IMR-90 (cell line): ENCODE results near the gene TMEM43. TPM values are rescaled to one million over a fixed set of nuclear protein-coding genes. Genes with fewer than 3 reads are reported as not detected.

ENCODE experiments used
- ATAC-seq: fragments of 200-7000 bp; cut with Tn5 transposase; 2 replicates; pipeline ENCODE4 v1.9.1; 2020; ENCODE audit warnings: low read depth, mild to moderate bottlenecking, moderate library complexity
- BruUV-seq: library from RNA; stranded (reverse); fragments of 400-500 nt; replicated peaks from 2 replicates; lab custom pipeline; 2021; lab: Mats Ljungman, UMichigan
- CTCF ChIA-PET: fragments of 300-600 bp; formaldehyde crosslinking; extraction: SDS; loops from one replicate; lab custom pipeline; 2021; ENCODE audit warnings: antibody characterized with exemption; lab: Yijun Ruan, JAX
- POLR2A ChIA-PET: fragments of 300-600 bp; sonication (Branson Sonifier 250); formaldehyde crosslinking; loops from one replicate; lab custom pipeline; 2022; ENCODE audit warnings: antibody characterized with exemption; ENCODE audit not compliant: unreplicated experiment; lab: Charles Lee
- DNase-seq: peaks from one replicate; pipeline ENCODE4 v3.0.0; 2013
- H2AFZ ChIP-seq: replicated peaks from 2 replicates; pipeline ENCODE3; 2013; ENCODE audit warnings: low read length, mild to moderate bottlenecking; ENCODE audit not compliant: poor library complexity
- H2AK5ac ChIP-seq: 2 replicates; pipeline ENCODE4 v1.6.1; 2013; ENCODE audit warnings: low read depth, low read length, inconsistent platforms
- H2AK9ac ChIP-seq: replicated peaks from 2 replicates; pipeline ENCODE3; 2013; ENCODE audit warnings: mild to moderate bottlenecking, low read depth, low read length, moderate library complexity; ENCODE audit not compliant: poor library complexity
- H2BK120ac ChIP-seq: 2 replicates; pipeline ENCODE4 v1.6.1; 2013; ENCODE audit warnings: low read depth, low read length, inconsistent platforms
- H2BK15ac ChIP-seq: 3 replicates; pipeline ENCODE4 v1.6.1; 2013; ENCODE audit warnings: low read depth, low read length, inconsistent platforms
- H2BK20ac ChIP-seq: 2 replicates; pipeline ENCODE4 v1.6.1; 2013; ENCODE audit warnings: low read depth, mild to moderate bottlenecking, inconsistent platforms, low read length, moderate library complexity
- H2BK5ac ChIP-seq: 2 replicates; pipeline ENCODE4 v1.6.1; 2013; ENCODE audit warnings: mild to moderate bottlenecking, low read depth, low read length, inconsistent platforms; ENCODE audit not compliant: poor library complexity, severe bottlenecking
- H3K14ac ChIP-seq: replicated peaks from 2 replicates; pipeline ENCODE4 v1.6.1; 2013; ENCODE audit warnings: low read depth, low read length, inconsistent platforms
- H3K18ac ChIP-seq: 2 replicates; pipeline ENCODE4 v1.6.1; 2013; ENCODE audit warnings: low read depth, low read length, control low read depth
- H3K23ac ChIP-seq: 2 replicates; pipeline ENCODE4 v1.6.1; 2013; ENCODE audit warnings: low read depth, low read length, inconsistent platforms
- H3K27ac ChIP-seq: 2 replicates; pipeline ENCODE4 v1.5.1; 2013; ENCODE audit warnings: mild to moderate bottlenecking, control low read depth, low read length; ENCODE audit not compliant: insufficient read depth
- H3K27me3 ChIP-seq: 2 replicates; pipeline ENCODE4 v1.6.1; 2013; ENCODE audit warnings: low read length; ENCODE audit not compliant: control insufficient read depth, insufficient read depth
- H3K36me3 ChIP-seq: 2 replicates; pipeline ENCODE4 v1.6.1; 2013; ENCODE audit warnings: low read length, mixed read lengths; ENCODE audit not compliant: control insufficient read depth, insufficient read depth
- H3K4ac ChIP-seq: 2 replicates; pipeline ENCODE4 v1.6.1; 2013; ENCODE audit warnings: low read depth, low read length, inconsistent platforms
- H3K4me1 ChIP-seq: 2 replicates; pipeline ENCODE4 v1.6.1; 2013; ENCODE audit warnings: low read length, mixed read lengths; ENCODE audit not compliant: control insufficient read depth, insufficient read depth
- H3K4me2 ChIP-seq: 2 replicates; pipeline ENCODE4 v1.6.1; 2013; ENCODE audit warnings: low read depth, mild to moderate bottlenecking, control low read depth, low read length, moderate library complexity
- H3K4me3 ChIP-seq: 2 replicates; pipeline ENCODE4 v1.5.1; 2013; ENCODE audit warnings: low read depth, mild to moderate bottlenecking, control low read depth, low read length, moderate library complexity; ENCODE audit not compliant: insufficient read depth
- H3K56ac ChIP-seq: 2 replicates; pipeline ENCODE4 v1.6.1; 2013; ENCODE audit warnings: low read length, inconsistent platforms; ENCODE audit not compliant: insufficient read depth; ENCODE audit errors: extremely low read depth
- H3K79me1 ChIP-seq, 2 experiments: 2 replicates each; pipeline ENCODE4 v1.6.1; 2013; ENCODE audit warnings: low read length in 2 of 2, inconsistent platforms in 1 of 2, low read depth in 1 of 2
- H3K9ac ChIP-seq: 2 replicates; pipeline ENCODE4 v1.6.1; 2013; ENCODE audit warnings: low read depth, low read length, control low read depth
- H3K9me1 ChIP-seq: 2 replicates; pipeline ENCODE4 v1.6.1; 2013; ENCODE audit warnings: low read length, inconsistent platforms; ENCODE audit not compliant: insufficient read depth
- H3K9me3 ChIP-seq: 2 replicates; pipeline ENCODE4 v1.6.1; 2013; ENCODE audit warnings: low read length; ENCODE audit not compliant: control insufficient read depth, insufficient read depth
- H4K20me1 ChIP-seq: 2 replicates; pipeline ENCODE4 v1.6.1; 2013; ENCODE audit warnings: low read length, inconsistent platforms; ENCODE audit not compliant: insufficient read depth
- H4K5ac ChIP-seq: 2 replicates; pipeline ENCODE4 v1.6.1; 2013; ENCODE audit warnings: mild to moderate bottlenecking, low read depth, low read length, control low read depth
- H4K8ac ChIP-seq, 2 experiments: 2 replicates each; pipeline ENCODE4 v1.6.1; 2013; ENCODE audit warnings: low read depth in 2 of 2, low read length in 2 of 2, control low read depth in 1 of 2, inconsistent platforms in 1 of 2
- H4K91ac ChIP-seq: 2 replicates; pipeline ENCODE4 v1.6.1; 2013; ENCODE audit warnings: low read depth, low read length, inconsistent platforms; ENCODE audit not compliant: insufficient read depth
- CTCF ChIP-seq: conservative IDR thresholded peaks from 2 replicates; pipeline ENCODE4 v1.5.1; 2012; ENCODE audit warnings: mild to moderate bottlenecking, low read depth, low read length, improper control_type of control experiment
- MAFK ChIP-seq: IDR thresholded peaks from 2 replicates; pipeline ENCODE4 v1.6.1; 2012; ENCODE audit warnings: low read depth, low read length, improper control_type of control experiment
- MAZ ChIP-seq: IDR thresholded peaks from 2 replicates; pipeline ENCODE4 v1.6.1; 2012; ENCODE audit warnings: low read depth, mild to moderate bottlenecking, low read length, improper control_type of control experiment, moderate library complexity, borderline replicate concordance
- MXI1 ChIP-seq: IDR thresholded peaks from 2 replicates; pipeline ENCODE4 v1.6.1; 2012; ENCODE audit warnings: low read depth, mild to moderate bottlenecking, low read length, moderate library complexity, borderline replicate concordance
- POLR2A ChIP-seq: IDR thresholded peaks from 2 replicates; pipeline ENCODE4 v1.6.1; 2012; ENCODE audit warnings: mild to moderate bottlenecking, low read depth, low read length
- RCOR1 ChIP-seq: IDR thresholded peaks from 2 replicates; pipeline ENCODE4 v1.6.1; 2012; ENCODE audit warnings: mild to moderate bottlenecking, low read length, improper control_type of control experiment; ENCODE audit not compliant: insufficient replicate concordance
- SMC3 ChIP-seq: fragments of 150-350 bp; IDR thresholded peaks from 2 replicates; pipeline ENCODE4 v1.6.1; 2016; ENCODE audit warnings: low read depth, mild to moderate bottlenecking, antibody characterized with exemption, low read length, moderate library complexity
- USF2 ChIP-seq: fragments of 150-350 bp; IDR thresholded peaks from 2 replicates; pipeline ENCODE4 v1.6.1; 2017; ENCODE audit warnings: mild to moderate bottlenecking, antibody characterized with exemption, low read length, low read depth
- WGBS, 2 experiments: methylation state at CpG; one replicate each; pipeline versions ENCODE4 v1.1.5 to v1.1.7; 2013; ENCODE audit warnings: missing lambda C conversion rate in 2 of 2; ENCODE audit not compliant: insufficient read length in 1 of 2; ENCODE audit errors: extremely low coverage in 2 of 2; 5-methylcytosine and 5-hydroxymethylcytosine counted together
- dilution Hi-C: fragments of 300-500 bp; cut with HindIII; formaldehyde crosslinking; loops from one replicate; pipeline ENCODE4 v1.14.3; 2018; ENCODE audit warnings: low sequenced_read_pairs; ENCODE audit not compliant: unreplicated experiment
- in situ Hi-C: fragments of 300-500 bp; cut with MboI; formaldehyde crosslinking; loops from 3 replicates; pipeline ENCODE4 v1.14.3; 2019; ENCODE audit warnings: low sequenced_read_pairs, inconsistent platforms, mixed read lengths
- intact Hi-C: fragments of 100-400 bp; cut with micrococcal nuclease; formaldehyde crosslinking; loops from 2 replicates; pipeline ENCODE4 v1.10.0; 2022
- polyA plus RNA-seq, 3 experiments: library from polyadenylated mRNA; depleted of rRNA; stranded (reverse); fragments of >200 nt; gene quantifications; 2 replicates each; pipeline ENCODE4 v1.2.3, GENCODE V29; 2012; ENCODE audit warnings: low replicate concordance in 1 of 3
- total RNA-seq: library from RNA; depleted of rRNA; stranded (reverse); fragments of >200 nt; gene quantifications from 2 replicates; pipeline ENCODE4 v1.2.3, GENCODE V29; 2012

TMEM43 gene
- total and polyA plus RNA-seq, 2 of the 4 experiments (the other 2 are of a cell fraction), result 109 to 114 TPM

GRCh38 chr3:14156843-14157561 lies 32.1 kb downstream of the TMEM43 start:
- peaks cover 2% of the 10 kb centered on the region; the same call in 1 of the 2 replicates for H3K9me1 ChIP-seq
- H3K79me1 ChIP-seq, result peaks cover 25 to 43% of the 10 kb centered on the region in 2 experiments
- no peak overlapping the region for H2BK120ac ChIP-seq
- H3K27ac ChIP-seq, result no peak overlapping the region
- CTCF ChIA-PET, result interaction anchor here (0.6 kb wide), 1 partner anchor 68 kb away, joined by 3 read pairs; no protein-coding TSS in a partner anchor
- H3K4me1 ChIP-seq, result no peaks in the 10 kb centered on the region
- intact Hi-C loops (no loop called here), in situ Hi-C loops (no loop called here), dilution Hi-C loops (no loop called here)
- H2BK20ac ChIP-seq, result no peak overlapping the region
- H3K36me3 ChIP-seq, result peaks cover 67% of the 10 kb centered on the region
- H4K8ac ChIP-seq, result no peak overlapping the region
- no peak overlapping the region for H2BK15ac ChIP-seq
- no peak overlapping the region for H2AFZ ChIP-seq
- H3K4me2 ChIP-seq, result no peak overlapping the region
- H3K4ac ChIP-seq, result no peak overlapping the region
- no peak overlapping the region for H3K14ac ChIP-seq
- no peak for ATAC-seq
- H2BK5ac ChIP-seq, result no peak overlapping the region
- TF ChIP-seq USF2 (no peak), CTCF (no peak), MAZ (no peak), SMC3 (no peak), POLR2A (no peak), MXI1 (no peak), MAFK (no peak), RCOR1 (no peak)
- H3K23ac ChIP-seq, result no peak overlapping the region
- H4K5ac ChIP-seq, result no peak overlapping the region
- no peak overlapping the region for H2AK9ac ChIP-seq
- 86% methylated on average over 6 of the region's 13 CpGs; no CpG with 5 or more reads in 1 of the 2 experiments for WGBS, 2 experiments
- no peaks in the 10 kb centered on the region for H3K27me3 ChIP-seq
- H3K56ac ChIP-seq, result no peak overlapping the region
- POLR2A ChIA-PET, result no interaction called here
- H3K9me3 ChIP-seq, result peaks cover 2% of the 10 kb centered on the region; the same call in 1 of the 2 replicates
- H2AK5ac ChIP-seq, result no peak overlapping the region
- BruUV-seq, result no TSS peak
- DNase-seq, result no peak
- H3K18ac ChIP-seq, result no peak overlapping the region
- H4K20me1 ChIP-seq, result no peaks in the 10 kb centered on the region
- no peak overlapping the region for H3K4me3 ChIP-seq
- H3K9ac ChIP-seq, result no peak overlapping the region
- H4K91ac ChIP-seq, result no peak overlapping the region
